HepG2 (cell line): ENCODE data around the gene C1QTNF5. TPM values are rescaled to one million over a fixed set of nuclear protein-coding genes. Genes with fewer than 3 reads are reported as not detected.

Experiments used
- ATAC-seq: fragments of 200-7000 bp; cut with Tn5 transposase; 3 replicates; pipeline ENCODE4 v1.9.1; 2020; ENCODE audit warnings: mild to moderate bottlenecking, moderate library complexity
- BruUV-seq: library from RNA; stranded (reverse); fragments of 400-500 nt; replicated peaks from 2 replicates; lab custom pipeline; 2021; lab: Mats Ljungman, UMichigan
- CTCF ChIA-PET: fragments of 300-600 bp; formaldehyde crosslinking; extraction: SDS; loops from one replicate; lab custom pipeline; 2021; ENCODE audit warnings: low total read pairs, inconsistent platforms, low intra/inter-chr PET ratio; lab: Yijun Ruan, JAX
- POLR2A ChIA-PET: fragments of 350-600 bp; sonication (Branson Sonifier 250); formaldehyde crosslinking; loops from one replicate; lab custom pipeline; 2020; ENCODE audit warnings: antibody characterized with exemption, inconsistent platforms; lab: Yijun Ruan, JAX
- DNase-seq: peaks from one replicate; pipeline ENCODE4 v3.0.0-alpha.2; 2015; ENCODE audit warnings: low spot score
- FAIRE-seq: peaks from 3 replicates; lab custom pipeline; 2011; peaks lifted over from hg19 to GRCh38; lab: Jason Lieb, UNC
- H2AFZ ChIP-seq: one replicate; pipeline ENCODE4 v1.6.1; 2011; ENCODE audit warnings: low read length, inconsistent platforms
- H3K27ac ChIP-seq: fragments of 300-600 bp; 3 replicates; pipeline ENCODE4 v1.8.0; 2011; ENCODE audit warnings: mixed run types, mild to moderate bottlenecking, mixed read lengths, low read length, inconsistent platforms; ENCODE audit not compliant: insufficient read depth; ENCODE audit errors: extremely low read length
- H3K27me3 ChIP-seq, 2 experiments: fragments of 200-600 bp in 1 of 2; 2 replicates in 1 of 2; 3 replicates in 1 of 2; pipeline versions ENCODE4 v1.6.0 to v1.8.0; 2011; ENCODE audit warnings: low read length in 2 of 2, mild to moderate bottlenecking in 2 of 2, moderate library complexity in 2 of 2, inconsistent platforms in 1 of 2; ENCODE audit not compliant: insufficient read depth in 2 of 2, control insufficient read depth in 1 of 2
- H3K36me3 ChIP-seq, 2 experiments: fragments of 200-600 bp in 1 of 2; replicated peaks in 1 of 2; 2 replicates in 1 of 2; 3 replicates in 1 of 2; pipeline versions ENCODE4 v1.5.1 to v1.8.0; 2011; ENCODE audit warnings: low read length in 2 of 2, inconsistent platforms in 1 of 2; ENCODE audit not compliant: insufficient read depth in 2 of 2, control insufficient read depth in 1 of 2
- H3K4me1 ChIP-seq: 2 replicates; pipeline ENCODE4 v1.5.1; 2012; ENCODE audit warnings: low read length, inconsistent platforms; ENCODE audit not compliant: insufficient read depth
- H3K4me2 ChIP-seq: 2 replicates; pipeline ENCODE4 v1.6.0; 2011; ENCODE audit warnings: low read depth, low read length, inconsistent platforms
- H3K4me3 ChIP-seq, 3 experiments: fragments of 200-600 bp in 1 of 3; sonication (generic), shearing (Covaris generic) in 1 of 3; replicated peaks in 1 of 3; 2 replicates each; pipeline ENCODE4 v1.5.1; 2011 to 2016; ENCODE audit warnings: low read length in 3 of 3, inconsistent platforms in 2 of 3, low read depth in 2 of 3, mild to moderate bottlenecking in 2 of 3, control low read depth in 1 of 3, mixed read lengths in 1 of 3; ENCODE audit not compliant: insufficient read depth in 1 of 3
- H3K79me2 ChIP-seq: one replicate; pipeline ENCODE4 v1.6.1; 2011; ENCODE audit warnings: low read length, inconsistent platforms; ENCODE audit not compliant: insufficient read depth
- H3K9ac ChIP-seq: 2 replicates; pipeline ENCODE4 v1.6.0; 2011; ENCODE audit warnings: mild to moderate bottlenecking, low read depth, low read length, inconsistent platforms; ENCODE audit not compliant: insufficient read depth
- H3K9me3 ChIP-seq: 2 replicates; pipeline ENCODE4 v1.5.1; 2012; ENCODE audit warnings: mild to moderate bottlenecking, low read length
- H4K20me1 ChIP-seq: 2 replicates; pipeline ENCODE4 v1.6.0; 2011; ENCODE audit warnings: inconsistent platforms, mild to moderate bottlenecking, low read length, moderate library complexity; ENCODE audit not compliant: insufficient read depth
- ARNT2 ChIP-seq: sonication (generic); formaldehyde crosslinking; IDR thresholded peaks from 2 replicates; pipeline ENCODE4 v1.8.0; 2022; ENCODE audit warnings: mild to moderate bottlenecking, low read depth, missing genetic modification reagents, moderate library complexity
- MYPOP ChIP-seq: sonication (generic); formaldehyde crosslinking; IDR thresholded peaks from 2 replicates; pipeline ENCODE4 v1.8.1; 2023; ENCODE audit warnings: mild to moderate bottlenecking, moderate library complexity, missing genetic modification reagents
- ZFYVE20 ChIP-seq: sonication (generic); formaldehyde crosslinking; IDR thresholded peaks from 2 replicates; pipeline ENCODE4 v1.8.0; 2023; ENCODE audit warnings: low read depth, mild to moderate bottlenecking, moderate library complexity, missing genetic modification reagents, borderline replicate concordance
- WGBS: methylation state at CpG from one replicate; pipeline ENCODE4 v1.1.6; 2017; ENCODE audit warnings: low lambda C conversion rate; 5-methylcytosine and 5-hydroxymethylcytosine counted together
- in situ Hi-C: cut with HindIII; loops from 2 replicates; pipeline ENCODE4 v1.10.0; 2017; ENCODE audit warnings: low pct_unique_long_range_greater_than_20kb; ENCODE audit not compliant: extremely low pct_ligation_motif_present
- intact Hi-C: fragments of 100-400 bp; cut with micrococcal nuclease; formaldehyde crosslinking; loops from one replicate; pipeline ENCODE4 v1.10.0; 2022; ENCODE audit not compliant: unreplicated experiment
- polyA plus RNA-seq, 8 experiments: library from polyadenylated mRNA; depleted of rRNA in 3 of 8; stranded (reverse) in 7 of 8; unstranded in 1 of 8; fragments of >200 nt; fragmentation: Illumina TruSeq in 4 of 8; extraction: Trizol in 4 of 8; gene quantifications; 2 replicates each; pipeline versions ENCODE4 v1.2.1 to v1.2.3, GENCODE V29; 2011 to 2016; ENCODE audit warnings: low read depth in 4 of 8, missing spikeins in 1 of 8, mixed read lengths in 1 of 8; ENCODE audit not compliant: insufficient read depth in 1 of 8
- total RNA-seq, 5 experiments: library from RNA; depleted of rRNA; stranded (reverse); fragments of >200 nt; fragmentation: Illumina TruSeq; extraction: Trizol; gene quantifications; 2 replicates each; pipeline ENCODE4 v1.2.3, GENCODE V29; 2016; ENCODE audit warnings: low read depth in 1 of 5
- TF ChIP-seq, protein P1 (sequence below): sonication (generic); formaldehyde crosslinking; conservative IDR thresholded peaks from 2 replicates; pipeline ENCODE4 v1.4.0; 2020; ENCODE audit warnings: missing genetic modification reagents

C1QTNF5 gene
- total and polyA plus RNA-seq, 2 of the 13 experiments (the other 11 are each of a cell fraction or from before 2014, with no cell fraction given) = 0.86 to 1.2 TPM

- Histone ChIP-seq H4K20me1 (no peaks in the 10 kb centered on the region; the same call in 1 of the 2 replicates), H3K4me1 (peaks cover 67% of the 10 kb centered on the region), H3K9me3 (no peaks in the 10 kb centered on the region), H3K27ac (no peak overlapping the region), H3K4me2 (no peak overlapping the region), H3K36me3 (peaks cover 7 to 31% of the 10 kb centered on the region in 2 experiments; a peak in 4 of 5 replicates), H3K79me2 (peaks cover 2% of the 10 kb centered on the region), H3K4me3 (no peak overlapping the region), H3K27me3 (no peaks in the 10 kb centered on the region), H2AFZ (no peak overlapping the region), H3K9ac (no peak overlapping the region)
- ATAC-seq (no peak), FAIRE-seq (no peak), DNase-seq (no peak)
- TF ChIP-seq MYPOP (CRISPR knock-in tag) (no peak), ZFYVE20 (no peak), ARNT2 (no peak)
- TF ChIP-seq, protein P1, sequence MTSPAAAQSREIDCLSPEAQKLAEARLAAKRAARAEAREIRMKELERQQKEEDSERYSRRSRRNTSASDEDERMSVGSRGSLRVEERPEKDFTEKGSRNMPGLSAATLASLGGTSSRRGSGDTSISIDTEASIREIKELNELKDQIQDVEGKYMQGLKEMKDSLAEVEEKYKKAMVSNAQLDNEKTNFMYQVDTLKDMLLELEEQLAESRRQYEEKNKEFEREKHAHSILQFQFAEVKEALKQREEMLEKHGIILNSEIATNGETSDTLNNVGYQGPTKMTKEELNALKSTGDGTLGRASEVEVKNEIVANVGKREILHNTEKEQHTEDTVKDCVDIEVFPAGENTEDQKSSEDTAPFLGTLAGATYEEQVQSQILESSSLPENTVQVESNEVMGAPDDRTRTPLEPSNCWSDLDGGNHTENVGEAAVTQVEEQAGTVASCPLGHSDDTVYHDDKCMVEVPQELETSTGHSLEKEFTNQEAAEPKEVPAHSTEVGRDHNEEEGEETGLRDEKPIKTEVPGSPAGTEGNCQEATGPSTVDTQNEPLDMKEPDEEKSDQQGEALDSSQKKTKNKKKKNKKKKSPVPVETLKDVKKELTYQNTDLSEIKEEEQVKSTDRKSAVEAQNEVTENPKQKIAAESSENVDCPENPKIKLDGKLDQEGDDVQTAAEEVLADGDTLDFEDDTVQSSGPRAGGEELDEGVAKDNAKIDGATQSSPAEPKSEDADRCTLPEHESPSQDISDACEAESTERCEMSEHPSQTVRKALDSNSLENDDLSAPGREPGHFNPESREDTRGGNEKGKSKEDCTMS (CRISPR knock-in tag) = no peak
- intact Hi-C loops = no loop called here
- 96% methylated on average over 10 of the region's 13 CpGs for WGBS
- POLR2A ChIA-PET = interaction anchor here (4.2 kb wide), 1 partner anchor 11 kb away, joined by 16 read pairs; no protein-coding TSS in a partner anchor
- no TSS peak for BruUV-seq
- CTCF ChIA-PET = interaction anchor here (1.0 kb wide), 1 partner anchor 17 kb away, joined by 3 read pairs; no protein-coding TSS in a partner anchor
- in situ Hi-C loops = no loop called here
These were observed 16.4 kb upstream of the C1QTNF5 start for GRCh38 chr11:119357074-119357473.
